Sigmoid colon (tissue), 7 donors: Measurements from ENCODE around the gene SOX6. TPM values are rescaled to one million over a fixed set of nuclear protein-coding genes. Genes with fewer than 3 reads are reported as not detected.

ENCODE experiments used
- DNase-seq: peaks from one replicate; pipeline ENCODE4 v3.0.0-alpha.2; 2019
- H3K27ac ChIP-seq, 4 donors: fragments of 200-600 bp; sonication (generic); one replicate each; pipeline ENCODE4 v1.5.1; 2016 to 2019; ENCODE audit warnings: mild to moderate bottlenecking in 1 of 4
- H3K27me3 ChIP-seq, 3 donors: fragments of 200-600 bp; sonication (generic); one replicate each; pipeline ENCODE4 v1.5.1; 2019; ENCODE audit warnings: mild to moderate bottlenecking in 1 of 3
- H3K36me3 ChIP-seq, 4 donors: fragments of 200-600 bp; sonication (generic); one replicate each; pipeline ENCODE4 v1.5.1; 2016 to 2019
- H3K4me1 ChIP-seq, 4 donors: fragments of 200-600 bp; sonication (generic); one replicate each; pipeline ENCODE4 v1.5.1; 2017 to 2019
- H3K4me3 ChIP-seq, 4 donors: fragments of 200-600 bp; sonication (generic); one replicate each; pipeline ENCODE4 v1.5.1; 2017 to 2019; ENCODE audit warnings: mild to moderate bottlenecking in 2 of 4, moderate library complexity in 1 of 4
- H3K9me3 ChIP-seq, 4 donors: fragments of 200-600 bp in 3 of 4; sonication (generic) in 3 of 4; one replicate each; pipeline versions ENCODE4 v1.5.1 to v1.6.1; 2013 to 2019
- EP300 ChIP-seq, 4 donors: sonication (generic); formaldehyde crosslinking; IDR thresholded peaks; one replicate each; pipeline ENCODE4 v1.6.1; 2017; ENCODE audit warnings: antibody characterized with exemption in 4 of 4
- POLR2A ChIP-seq, 2 donors: fragments of 450-650 bp; IDR thresholded peaks; one replicate each; pipeline ENCODE4 v1.6.1; 2016; ENCODE audit warnings: antibody characterized with exemption in 2 of 2, mild to moderate bottlenecking in 2 of 2, moderate library complexity in 2 of 2
- POLR2AphosphoS5 ChIP-seq, 4 donors: sonication (generic); formaldehyde crosslinking; IDR thresholded peaks; one replicate each; pipeline ENCODE4 v1.6.1; 2017; ENCODE audit warnings: antibody characterized with exemption in 4 of 4
- WGBS, 2 donors: extraction: QIAGEN DNeasy Blood & Tissue Kit; methylation state at CpG; one replicate each; pipeline ENCODE4 v1.1.7; 2013; 5-methylcytosine and 5-hydroxymethylcytosine counted together
- intact Hi-C: fragments of 100-400 bp; cut with DNase I; formaldehyde crosslinking; loops from one replicate; pipeline ENCODE4 v1.15.1; 2023
- polyA plus RNA-seq, 3 donors: library from polyadenylated mRNA; stranded (reverse); fragments of 200-250 nt; gene quantifications; one replicate each; pipeline ENCODE4 v1.2.3, GENCODE V29; 2013
- total RNA-seq, 4 donors: library from RNA; depleted of rRNA; stranded (reverse); fragments of >200 nt; gene quantifications; one replicate each; pipeline ENCODE4 v1.1.0, GENCODE V29; 2016
- TF ChIP-seq, protein P1 (sequence below), 4 experiments: fragments of 450-650 bp in 3 of 4; fragments of 200-600 bp in 1 of 4; IDR thresholded peaks; one replicate each; pipeline ENCODE4 v1.5.1; 2016 to 2019; ENCODE audit warnings: antibody characterized with exemption in 4 of 4, mild to moderate bottlenecking in 3 of 4, moderate library complexity in 2 of 4
- donor health status: healthy with polysubstance abuse.
- donor health status: Bipolar disorder and iron deficiency.
- donor health status: healthy.

SOX6 gene
- total and polyA plus RNA-seq, 7 donors = 0.46 to 6.1 (median 1.7) TPM

- H3K27me3 ChIP-seq = no peaks in the 10 kb centered on the region
- H3K9me3 ChIP-seq = no peaks in the 10 kb centered on the region
- peaks cover 0 to 5% (median 0%) of the 10 kb centered on the region in 4 donors for H3K4me1 ChIP-seq
- intact Hi-C loops = no loop called here
- no peak for TF ChIP-seq POLR2A (IDR thresholded peaks at IDR 0.05)
- no peak for TF ChIP-seq POLR2AphosphoS5 (IDR thresholded peaks at IDR 0.05)
- TF ChIP-seq, protein P1, sequence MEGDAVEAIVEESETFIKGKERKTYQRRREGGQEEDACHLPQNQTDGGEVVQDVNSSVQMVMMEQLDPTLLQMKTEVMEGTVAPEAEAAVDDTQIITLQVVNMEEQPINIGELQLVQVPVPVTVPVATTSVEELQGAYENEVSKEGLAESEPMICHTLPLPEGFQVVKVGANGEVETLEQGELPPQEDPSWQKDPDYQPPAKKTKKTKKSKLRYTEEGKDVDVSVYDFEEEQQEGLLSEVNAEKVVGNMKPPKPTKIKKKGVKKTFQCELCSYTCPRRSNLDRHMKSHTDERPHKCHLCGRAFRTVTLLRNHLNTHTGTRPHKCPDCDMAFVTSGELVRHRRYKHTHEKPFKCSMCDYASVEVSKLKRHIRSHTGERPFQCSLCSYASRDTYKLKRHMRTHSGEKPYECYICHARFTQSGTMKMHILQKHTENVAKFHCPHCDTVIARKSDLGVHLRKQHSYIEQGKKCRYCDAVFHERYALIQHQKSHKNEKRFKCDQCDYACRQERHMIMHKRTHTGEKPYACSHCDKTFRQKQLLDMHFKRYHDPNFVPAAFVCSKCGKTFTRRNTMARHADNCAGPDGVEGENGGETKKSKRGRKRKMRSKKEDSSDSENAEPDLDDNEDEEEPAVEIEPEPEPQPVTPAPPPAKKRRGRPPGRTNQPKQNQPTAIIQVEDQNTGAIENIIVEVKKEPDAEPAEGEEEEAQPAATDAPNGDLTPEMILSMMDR (IDR thresholded peaks at IDR 0.05) = no peak
- TF ChIP-seq EP300 (IDR thresholded peaks at IDR 0.05) = no peak
- WGBS, 2 donors = 88 to 91% methylated on average over 2 of the region's 2 CpGs
- H3K36me3 ChIP-seq = no peaks in the 10 kb centered on the region
- no peak overlapping the region for H3K4me3 ChIP-seq
- no peak for DNase-seq
- no peak overlapping the region for H3K27ac ChIP-seq
Measured at GRCh38 chr11:16096336-16096735, 260.0 kb downstream of the SOX6 start.

- H3K27me3 ChIP-seq = no peaks in the 10 kb centered on the region
- H3K4me3 ChIP-seq = no peak overlapping the region
- no peak for DNase-seq
- WGBS, 2 donors = 78 to 81% methylated on average over 1 of the region's 1 CpG
- no peaks in the 10 kb centered on the region for H3K9me3 ChIP-seq
- TF ChIP-seq, protein P1 (IDR thresholded peaks at IDR 0.05) = no peak
- TF ChIP-seq POLR2A (IDR thresholded peaks at IDR 0.05) = no peak
- TF ChIP-seq POLR2AphosphoS5 (IDR thresholded peaks at IDR 0.05) = no peak
- no peak for TF ChIP-seq EP300 (IDR thresholded peaks at IDR 0.05)
- H3K4me1 ChIP-seq = peaks cover 0 to 5% (median 0%) of the 10 kb centered on the region in 4 donors
- H3K27ac ChIP-seq = no peak overlapping the region
- no peaks in the 10 kb centered on the region for H3K36me3 ChIP-seq
- intact Hi-C loops = no loop called here
Measured at GRCh38 chr11:16095756-16096155, 260.6 kb downstream of the SOX6 start.

GRCh38 chr11:16093889-16094653, 262.3 kb downstream of the SOX6 start:
- peaks cover 0 to 5% (median 0%) of the 10 kb centered on the region in 4 donors for H3K4me1 ChIP-seq
- H3K4me3 ChIP-seq = no peak overlapping the region
- intact Hi-C loops = no loop called here
- H3K36me3 ChIP-seq = no peaks in the 10 kb centered on the region
- no peaks in the 10 kb centered on the region for H3K27me3 ChIP-seq
- TF ChIP-seq POLR2A (IDR thresholded peaks at IDR 0.05) (no peak), EP300 (IDR thresholded peaks at IDR 0.05) (no peak), POLR2AphosphoS5 (IDR thresholded peaks at IDR 0.05) (no peak)
- TF ChIP-seq, protein P1 (IDR thresholded peaks at IDR 0.05) = no peak
- no peak for DNase-seq
- H3K9me3 ChIP-seq = no peaks in the 10 kb centered on the region
- no peak overlapping the region for H3K27ac ChIP-seq
- 54 to 76% methylated on average over 3 of the region's 3 CpGs for WGBS, 2 donors

GRCh38 chr11:16091862-16092261, 264.5 kb downstream of the SOX6 start:
- TF ChIP-seq POLR2A (IDR thresholded peaks at IDR 0.05) (no peak), EP300 (IDR thresholded peaks at IDR 0.05) (no peak), POLR2AphosphoS5 (IDR thresholded peaks at IDR 0.05) (no peak)
- TF ChIP-seq, protein P1 (IDR thresholded peaks at IDR 0.05) = no peak
- 95 to 97% methylated on average over 1 of the region's 1 CpG for WGBS, 2 donors
- Histone ChIP-seq H3K27me3 (no peaks in the 10 kb centered on the region), H3K27ac (no peak overlapping the region), H3K4me1 (no peaks in the 10 kb centered on the region), H3K9me3 (no peaks in the 10 kb centered on the region), H3K4me3 (no peak overlapping the region), H3K36me3 (no peaks in the 10 kb centered on the region)
- intact Hi-C loops = no loop called here
- DNase-seq = no peak
